Fibroblast of upper back skin (primary cell): ENCODE results near the gene IL13RA2.

ENCODE experiments used
- DNase-seq: peaks from one replicate; pipeline ENCODE4 v3.0.0-alpha.2; 2013

Gene IL13RA2, protein sequence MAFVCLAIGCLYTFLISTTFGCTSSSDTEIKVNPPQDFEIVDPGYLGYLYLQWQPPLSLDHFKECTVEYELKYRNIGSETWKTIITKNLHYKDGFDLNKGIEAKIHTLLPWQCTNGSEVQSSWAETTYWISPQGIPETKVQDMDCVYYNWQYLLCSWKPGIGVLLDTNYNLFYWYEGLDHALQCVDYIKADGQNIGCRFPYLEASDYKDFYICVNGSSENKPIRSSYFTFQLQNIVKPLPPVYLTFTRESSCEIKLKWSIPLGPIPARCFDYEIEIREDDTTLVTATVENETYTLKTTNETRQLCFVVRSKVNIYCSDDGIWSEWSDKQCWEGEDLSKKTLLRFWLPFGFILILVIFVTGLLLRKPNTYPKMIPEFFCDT

GRCh38 chrX:115017455-115017854 lies at the start of gene IL13RA2:
TSS of gene IL13RA2 (minus strand) at chrX:115017616. CDS start at chrX:115017269, 347 bp downstream.
- DNase-seq = no peak

GRCh38 chrX:115065304-115065703 lies 47.9 kb upstream of the IL13RA2 start:
- DNase-seq = no peak

- DNase-seq = no peak
Observed at GRCh38 chrX:115060013-115060412, 42.6 kb upstream of the IL13RA2 start.

DNA sequence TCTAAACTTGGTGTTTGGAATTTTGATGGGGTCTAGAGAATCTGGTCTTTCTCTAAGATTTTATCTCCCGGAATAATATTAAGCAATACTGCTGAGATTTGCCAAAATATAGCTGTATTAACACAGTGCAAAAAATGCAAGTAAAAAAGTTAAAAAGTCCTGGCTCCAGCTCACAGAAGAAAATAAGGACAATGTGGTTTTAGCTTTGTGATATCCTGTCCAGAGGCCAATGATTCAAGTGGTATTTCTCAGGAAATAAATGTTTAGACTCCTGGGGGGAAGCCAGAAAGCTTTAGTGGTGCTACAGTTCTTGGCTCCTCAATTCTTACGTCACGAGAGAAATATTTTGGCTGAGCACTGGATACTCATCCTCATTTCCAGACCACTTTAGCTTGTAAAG lies 40.9 kb upstream of the IL13RA2 start:
- DNase-seq = peak; percentile 96

- DNase-seq = no peak
Observed at GRCh38 chrX:115054876-115055275, 37.5 kb upstream of the IL13RA2 start.

DNA sequence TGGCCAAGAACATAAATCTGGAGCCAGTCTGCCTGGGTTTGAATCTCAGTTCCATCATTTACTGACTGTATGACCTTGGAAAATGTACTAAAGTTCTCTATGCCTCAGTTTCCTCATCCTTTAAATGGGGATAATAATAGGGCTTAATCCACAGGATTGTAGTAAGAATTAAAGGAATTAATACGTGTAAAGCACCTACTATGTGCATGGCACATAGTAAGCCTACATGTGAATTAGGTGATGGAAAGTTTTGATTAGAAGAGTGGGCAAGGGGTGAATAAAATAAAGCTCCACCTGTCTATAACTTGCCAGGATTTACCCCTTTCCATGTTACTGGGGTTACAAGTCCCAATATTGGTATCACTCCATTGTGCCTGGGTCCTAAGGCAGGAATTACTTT lies 35.8 kb upstream of the IL13RA2 start:
- no peak for DNase-seq

DNA sequence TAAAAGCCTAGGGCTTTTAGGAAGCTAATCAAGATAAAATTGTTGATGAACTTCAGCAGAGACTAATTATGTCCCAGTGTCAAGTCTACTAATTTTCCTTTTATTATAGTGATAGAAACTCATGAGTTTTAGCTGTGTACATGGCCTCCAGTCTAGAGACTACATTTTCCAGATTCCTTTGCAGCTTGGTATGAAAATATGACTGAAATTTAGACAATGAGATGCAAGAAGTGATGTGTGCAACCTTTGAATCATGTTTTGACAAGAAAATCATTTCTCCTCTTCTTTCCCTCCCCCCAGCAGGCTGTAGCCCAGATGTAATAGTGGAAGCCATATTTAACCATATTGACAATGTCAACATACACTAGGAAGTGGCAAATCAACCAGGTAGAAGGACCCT lies 30.3 kb upstream of the IL13RA2 start:
- peak; percentile 51 for DNase-seq

DNA sequence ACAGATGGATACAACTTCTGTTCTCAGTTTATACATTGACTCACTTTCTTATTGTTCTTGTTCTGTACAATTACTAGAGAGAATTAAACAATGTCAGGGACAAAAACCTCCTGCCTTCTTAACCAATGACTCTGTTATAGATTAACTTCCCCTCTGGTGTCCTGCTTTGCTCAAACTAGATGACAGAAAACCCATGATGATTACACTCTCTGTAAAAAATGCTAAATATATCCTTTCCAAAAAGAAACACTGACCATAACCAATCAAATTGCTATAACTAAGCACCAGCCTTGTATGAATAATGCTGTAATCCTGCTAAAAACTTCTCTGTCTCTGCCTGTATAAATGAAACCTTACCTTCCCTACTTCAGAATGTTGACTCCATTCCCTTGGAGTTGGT lies 29.8 kb upstream of the IL13RA2 start:
- DNase-seq = peak; percentile 64

GRCh38 chrX:115040417-115040816 lies 23.0 kb upstream of the IL13RA2 start:
- no peak for DNase-seq

DNA sequence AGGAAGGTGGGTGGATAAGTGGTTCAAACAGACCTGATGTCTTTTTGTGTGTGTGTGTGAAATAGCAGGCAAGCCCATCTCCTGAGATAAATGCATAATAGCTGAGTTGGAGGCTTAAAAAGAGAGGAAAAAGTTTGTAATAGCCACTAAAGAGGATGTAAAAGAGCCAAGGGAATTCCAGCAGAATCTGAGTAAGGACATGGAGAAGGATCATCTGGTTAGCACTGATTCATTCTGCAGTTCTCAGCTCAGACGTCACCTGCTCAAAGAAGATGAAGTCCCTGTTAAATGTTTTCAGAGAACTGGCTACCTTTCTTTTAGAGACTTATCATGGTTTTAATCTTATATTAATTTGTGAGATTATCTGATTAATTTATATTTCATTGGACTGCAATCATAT lies 21.0 kb upstream of the IL13RA2 start:
- peak; percentile 40 for DNase-seq

DNA sequence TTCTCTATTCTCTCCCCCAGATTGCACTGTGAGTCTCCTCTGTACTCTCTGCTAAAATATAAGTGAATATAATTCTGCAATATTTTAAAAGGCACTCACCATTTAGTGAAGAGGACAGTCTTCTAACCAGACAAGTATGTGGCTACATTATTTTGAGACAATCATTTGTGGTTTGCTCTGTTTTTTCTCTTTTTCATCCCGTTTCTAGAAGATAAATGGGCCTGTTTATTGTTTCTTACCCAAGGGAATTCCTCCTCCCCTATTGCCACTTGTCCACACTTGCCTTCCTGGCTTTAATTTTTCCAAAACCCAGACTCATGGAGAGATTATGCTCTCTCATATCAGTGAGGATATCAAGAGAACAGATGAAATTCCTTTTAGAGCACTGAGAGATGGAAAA lies 18.6 kb upstream of the IL13RA2 start:
- DNase-seq = no peak

DNA sequence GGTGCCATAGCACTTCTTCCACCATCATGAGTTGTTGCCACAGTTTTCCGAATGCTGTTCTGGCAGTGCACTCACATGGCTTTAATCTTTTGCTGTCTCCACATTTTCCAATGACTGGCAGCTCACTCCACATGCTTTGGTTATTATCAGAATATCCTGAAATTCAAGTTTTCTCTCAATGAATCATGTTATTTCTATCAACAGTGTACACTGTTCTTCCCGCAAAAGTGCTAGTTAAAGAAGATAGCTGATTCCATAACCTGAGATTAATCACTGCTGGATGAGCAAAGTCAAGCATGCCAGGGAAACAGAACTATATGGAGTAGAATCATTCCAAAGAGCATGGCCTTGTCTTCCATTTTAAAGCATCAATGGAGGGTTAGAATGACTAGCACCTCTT lies 14.6 kb upstream of the IL13RA2 start:
- DNase-seq = peak; percentile 34

- DNase-seq = no peak
Observed at GRCh38 chrX:115030625-115031024, 13.2 kb upstream of the IL13RA2 start.

- DNase-seq = peak; percentile 68
Observed at GRCh38 chrX:115029869-115030570, 12.6 kb upstream of the IL13RA2 start.

- no peak for DNase-seq
Observed at GRCh38 chrX:115029440-115029839, 12.0 kb upstream of the IL13RA2 start.

- DNase-seq = no peak
Observed at GRCh38 chrX:115023811-115024210, 6.4 kb upstream of the IL13RA2 start.

DNA sequence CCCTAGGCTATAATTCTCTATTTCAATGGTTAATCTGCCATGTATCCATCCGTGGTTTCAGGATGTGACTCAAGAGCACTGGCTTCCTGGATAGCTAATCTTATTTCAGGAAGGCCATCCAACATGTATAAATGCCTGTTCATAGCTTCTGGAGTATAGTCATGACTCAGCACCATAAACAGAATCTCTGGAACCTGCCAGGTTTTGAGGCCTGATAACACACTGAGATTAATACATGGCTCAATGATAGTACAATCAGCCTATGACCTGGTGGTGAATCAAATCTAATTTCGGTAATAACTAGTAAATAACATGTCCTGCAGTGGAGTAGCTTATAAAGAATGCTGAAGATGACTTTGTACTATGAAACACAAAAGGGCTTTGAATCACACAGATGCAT lies 5.7 kb upstream of the IL13RA2 start:
- DNase-seq = peak; percentile 80

GRCh38 chrX:115021121-115021520 lies 3.7 kb upstream of the IL13RA2 start:
- DNase-seq = peak; percentile 32

GRCh38 chrX:115018944-115019343 lies 1.5 kb upstream of the IL13RA2 start:
- no peak for DNase-seq

DNA sequence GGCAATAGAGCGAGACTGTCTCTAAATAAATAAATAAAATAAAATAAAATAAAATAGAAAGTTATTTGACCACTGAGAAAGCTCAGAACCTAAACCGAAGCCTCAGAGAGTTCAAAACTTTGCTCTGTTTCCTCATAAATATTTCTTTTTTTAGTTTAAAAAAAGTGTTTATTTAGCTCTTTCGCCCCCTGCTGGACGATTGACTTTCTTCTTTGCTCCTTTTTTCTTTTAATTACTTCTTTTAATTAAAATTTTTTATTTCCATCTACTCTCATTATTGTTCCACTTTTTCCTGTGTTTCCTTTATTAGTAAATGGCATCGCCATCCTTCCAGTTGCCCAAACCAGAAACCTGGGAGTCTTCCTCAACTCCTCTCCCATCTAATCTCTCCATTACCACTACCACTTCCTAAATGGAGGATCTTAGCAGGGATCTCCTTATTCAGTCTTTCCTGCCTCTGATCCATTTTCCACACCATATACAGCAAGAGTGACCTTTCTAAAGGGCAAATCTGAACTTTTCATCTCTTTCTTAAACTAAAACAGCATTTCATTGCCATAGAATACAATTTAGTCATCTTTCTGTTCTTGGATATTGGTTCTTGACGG lies 728 bp upstream of the IL13RA2 start:
- DNase-seq = no peak

GRCh38 chrX:115013705-115014104 lies 3.7 kb downstream of the IL13RA2 start:
- peak; percentile 23 for DNase-seq

- DNase-seq = no peak
Observed at GRCh38 chrX:115011428-115011827, 6.0 kb downstream of the IL13RA2 start.

DNA sequence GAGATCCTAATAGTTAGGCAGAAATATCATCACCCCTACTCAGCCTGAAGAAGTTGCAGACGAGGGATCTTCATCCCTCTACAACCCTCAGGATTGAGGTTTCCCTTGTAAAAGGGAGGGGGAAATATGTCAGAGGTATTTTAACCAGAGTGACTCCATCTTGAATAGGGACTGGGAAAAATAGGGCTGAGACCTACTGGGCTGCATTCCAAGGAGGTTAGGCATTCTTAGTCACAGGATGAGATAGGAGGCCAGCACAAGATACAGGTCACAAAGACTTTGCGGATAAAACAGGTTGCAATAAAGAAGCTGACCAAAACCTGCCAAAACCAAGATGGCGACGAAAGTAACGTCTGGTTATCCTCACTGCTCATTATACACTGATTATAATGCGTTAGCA lies 17.5 kb downstream of the IL13RA2 start:
- no peak for DNase-seq

DNA sequence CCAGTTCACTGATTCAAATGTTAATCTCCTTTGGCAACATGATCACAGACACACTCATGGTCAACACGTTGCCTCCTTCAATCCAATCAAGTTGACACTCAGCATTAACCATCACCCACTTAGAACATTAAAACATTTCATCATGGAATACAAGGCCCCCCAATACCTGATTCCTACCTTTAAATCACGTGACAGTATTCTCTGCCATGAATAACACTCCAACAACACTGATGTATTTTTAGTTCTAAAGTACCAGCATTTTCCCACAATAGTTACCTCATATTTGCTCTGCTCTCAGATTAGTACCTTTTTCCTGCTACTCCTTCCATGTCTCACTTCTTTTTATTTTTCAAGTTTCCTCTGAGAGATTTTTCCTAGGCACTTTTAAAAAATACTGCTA lies 19.6 kb downstream of the IL13RA2 start:
- no peak for DNase-seq
